GM18517 (cell line): ENCODE results near the gene KIAA1671.

Experiments
- ATAC-seq: cut with Tn5 transposase; IDR thresholded peaks from one replicate; pipeline ENCODE4 v1.9.1; 2021; ENCODE audit warnings: mild to moderate bottlenecking, moderate library complexity; ENCODE audit not compliant: unreplicated experiment

KIAA1671 gene

GRCh38 chr22:25061605-25062376, 109.3 kb downstream of the KIAA1671 start:
- ATAC-seq: no peak

DNA sequence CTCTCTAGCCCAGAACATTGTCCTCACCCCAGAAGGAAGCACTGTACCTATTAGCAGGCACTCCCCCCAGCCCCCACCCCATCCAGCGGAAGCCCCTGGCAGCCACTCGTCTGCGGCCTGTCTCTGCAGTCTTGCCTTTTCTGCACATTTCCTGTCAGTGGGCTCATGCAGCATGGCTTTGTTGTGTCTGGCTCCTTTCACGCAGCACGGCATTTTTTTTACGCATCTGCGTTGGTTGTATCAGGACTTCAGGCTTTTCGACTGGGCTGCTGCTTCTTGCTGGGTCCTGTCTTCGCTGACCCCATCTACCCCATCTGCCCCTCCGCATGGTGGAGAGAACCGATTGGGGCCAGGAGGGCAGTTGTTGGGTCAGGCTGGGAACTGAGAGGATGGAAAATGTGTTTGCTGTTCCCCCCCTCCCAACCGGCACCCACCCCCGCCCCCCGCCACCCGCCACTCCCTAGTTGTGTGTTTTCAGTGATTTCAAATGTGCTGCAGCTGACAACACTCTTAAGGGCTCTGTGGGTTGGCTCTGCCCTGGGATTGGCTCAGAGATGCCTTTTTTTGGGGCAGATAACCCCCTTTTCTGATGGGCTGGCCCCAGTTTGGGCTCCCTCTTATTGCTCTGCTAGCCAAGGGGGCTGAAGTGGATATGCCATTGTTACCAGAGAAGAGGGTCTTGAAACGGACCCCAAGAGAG, 110.0 kb downstream of the KIAA1671 start:
- ATAC-seq: no peak

DNA sequence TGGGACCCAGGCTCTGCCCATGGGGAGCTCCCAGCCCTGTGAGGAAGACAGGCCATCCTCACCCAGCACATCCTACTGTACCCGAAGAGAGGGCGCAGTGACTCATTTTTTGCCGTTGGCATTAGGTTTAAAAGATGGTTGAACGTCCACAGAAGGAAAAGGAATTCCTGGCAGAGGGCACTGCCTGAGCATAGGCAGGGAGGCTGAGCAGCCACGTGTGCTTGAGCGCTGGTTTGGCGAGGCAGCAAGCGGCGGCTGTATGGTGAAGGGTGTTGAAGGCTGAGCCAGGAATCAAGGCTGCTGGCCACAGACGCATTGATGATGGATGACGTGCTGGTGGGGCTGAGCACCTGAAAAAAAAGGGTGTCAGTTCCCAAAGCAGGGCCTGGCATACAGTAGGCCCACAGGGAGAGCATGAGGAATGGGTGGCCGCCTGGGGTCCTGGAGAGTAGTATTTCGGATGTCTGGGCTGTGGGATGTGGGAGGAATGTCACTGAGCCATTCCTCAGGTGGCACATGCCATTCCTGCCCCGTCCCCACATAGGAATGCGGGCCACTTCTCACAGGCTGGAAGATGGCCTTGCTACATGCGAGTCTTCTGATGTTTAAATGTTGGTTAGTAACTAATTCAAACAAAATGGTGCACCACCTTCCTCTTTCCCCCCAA, 112.5 kb downstream of the KIAA1671 start:
- no peak for ATAC-seq

GRCh38 chr22:25066861-25067435, 114.4 kb downstream of the KIAA1671 start:
- no peak for ATAC-seq

GRCh38 chr22:25067851-25068421, 115.4 kb downstream of the KIAA1671 start:
- ATAC-seq: no peak

DNA sequence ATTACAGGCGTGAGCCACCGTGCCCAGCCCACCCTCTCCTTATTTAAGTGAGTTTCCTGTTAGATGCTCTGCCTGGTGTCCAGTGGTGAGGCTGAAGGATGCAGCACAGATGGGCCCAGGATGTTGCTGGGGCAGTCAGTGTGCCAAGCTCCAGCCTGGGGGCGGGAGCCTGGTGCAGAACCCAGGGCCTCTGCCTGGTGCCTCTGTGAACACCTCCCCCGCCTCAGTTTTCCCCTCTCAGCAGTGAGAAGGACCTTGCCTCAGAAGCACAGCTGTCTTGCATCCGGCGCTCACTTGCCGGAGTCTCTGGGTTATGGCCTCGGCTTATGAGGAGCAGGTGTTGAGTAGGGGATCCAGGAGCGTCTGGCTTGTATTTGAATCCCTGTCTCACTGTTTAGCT, 116.2 kb downstream of the KIAA1671 start:
- no peak for ATAC-seq

GRCh38 chr22:25069426-25069757, 116.9 kb downstream of the KIAA1671 start:
- ATAC-seq: no peak

DNA sequence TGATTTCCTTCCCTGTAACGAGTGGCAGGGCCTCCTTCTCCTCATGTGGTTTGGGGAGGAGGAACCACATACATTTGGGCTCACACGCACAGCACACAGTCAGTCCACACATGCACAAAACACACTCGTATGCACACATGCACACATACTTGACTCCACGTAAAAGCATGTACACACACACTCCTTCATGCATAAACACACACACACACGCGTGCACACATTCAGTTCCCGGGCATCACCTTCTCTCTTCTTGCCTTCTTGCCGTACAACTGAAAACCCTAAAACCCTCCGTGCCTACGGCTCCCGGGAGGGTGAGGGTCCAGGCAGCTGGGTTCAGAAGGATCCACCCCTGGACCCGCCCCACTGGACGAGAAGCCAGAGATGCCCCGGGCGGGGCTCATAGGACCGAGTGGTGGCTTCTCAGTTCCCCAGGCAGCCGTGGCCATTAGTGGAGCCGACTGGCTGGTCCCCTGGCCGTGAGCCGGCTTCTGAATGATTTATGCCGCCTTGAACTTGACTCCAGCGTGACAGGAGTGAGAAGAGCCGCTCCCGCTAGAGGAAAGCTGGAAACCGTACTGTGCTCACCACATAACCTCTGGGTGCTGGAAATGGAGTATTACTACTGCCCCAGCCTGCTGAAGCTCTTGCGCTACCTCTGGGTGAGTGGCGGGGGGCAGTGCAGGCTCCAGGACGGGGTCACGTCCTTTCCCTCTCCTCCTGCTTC, 117.4 kb downstream of the KIAA1671 start:
- no peak for ATAC-seq

GRCh38 chr22:25070956-25071355, 118.4 kb downstream of the KIAA1671 start:
- no peak for ATAC-seq

DNA sequence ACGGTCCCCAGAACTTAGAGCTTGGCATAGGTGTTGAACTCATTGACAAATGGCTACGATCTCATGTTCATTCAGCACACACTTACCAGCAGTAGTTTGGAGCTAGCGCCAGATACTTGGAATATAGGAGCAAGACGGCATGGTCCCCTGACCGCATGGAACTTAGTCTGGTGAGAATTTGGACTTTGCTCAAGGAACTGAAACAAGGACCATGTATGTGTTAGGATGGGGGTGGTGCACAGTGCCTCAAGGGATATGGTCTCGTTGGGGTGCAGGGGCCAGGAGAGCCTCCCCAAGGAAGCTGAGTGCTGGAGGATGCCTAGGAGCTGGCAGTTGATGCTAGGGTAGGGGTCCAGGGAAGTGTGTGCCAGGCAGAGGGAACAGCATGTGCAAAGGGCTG, 119.2 kb downstream of the KIAA1671 start:
- no peak for ATAC-seq

DNA sequence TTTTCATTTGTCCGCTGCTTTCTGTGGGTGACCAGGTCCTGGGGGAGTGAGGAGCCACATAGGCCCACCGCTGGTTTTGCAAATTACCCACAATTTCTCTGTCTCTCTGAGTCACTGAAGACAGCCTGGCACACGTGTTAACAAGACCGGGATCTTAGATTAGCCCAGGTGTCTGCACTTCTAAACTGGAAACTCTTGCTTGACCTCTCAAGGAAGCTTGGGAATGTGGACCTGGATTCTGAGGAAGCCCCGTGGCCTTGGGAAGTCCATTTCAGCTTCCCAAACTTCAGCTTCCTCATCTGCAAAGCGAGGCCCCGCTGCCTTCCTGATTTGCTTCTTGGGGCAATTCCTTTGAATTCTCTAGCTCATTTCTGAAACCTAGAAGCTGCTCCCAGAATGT, 119.9 kb downstream of the KIAA1671 start:
- no peak for ATAC-seq

DNA sequence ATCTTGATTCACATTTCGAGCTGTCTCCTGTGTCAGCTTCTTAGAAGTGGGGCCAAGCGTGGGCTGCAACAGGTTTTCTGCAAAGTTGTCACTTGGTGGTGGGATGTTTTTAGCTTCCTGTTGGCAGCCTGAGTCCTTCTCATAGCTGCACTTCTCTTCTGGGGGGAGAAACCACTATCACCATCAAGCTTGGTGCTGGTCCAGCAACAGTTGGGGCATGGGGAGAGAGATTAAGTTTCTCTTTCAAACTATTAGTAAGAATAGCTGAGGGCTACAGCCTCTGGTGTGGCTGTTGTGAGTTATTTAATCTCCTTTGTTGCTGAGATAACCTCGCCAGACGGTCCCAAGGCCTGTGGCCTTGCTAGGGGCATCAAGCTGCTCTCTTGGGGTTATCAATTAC, 123.8 kb downstream of the KIAA1671 start:
- no peak for ATAC-seq

- no peak for ATAC-seq
Observed at GRCh38 chr22:25077056-25077455, 124.5 kb downstream of the KIAA1671 start.

- ATAC-seq: no peak
Observed at GRCh38 chr22:25077964-25078363, 125.4 kb downstream of the KIAA1671 start.

GRCh38 chr22:25078591-25078990, 126.1 kb downstream of the KIAA1671 start:
- no peak for ATAC-seq

- ATAC-seq: no peak
Observed at GRCh38 chr22:25080855-25081254, 128.3 kb downstream of the KIAA1671 start.

- no peak for ATAC-seq
Observed at GRCh38 chr22:25081409-25081824, 128.9 kb downstream of the KIAA1671 start.

DNA sequence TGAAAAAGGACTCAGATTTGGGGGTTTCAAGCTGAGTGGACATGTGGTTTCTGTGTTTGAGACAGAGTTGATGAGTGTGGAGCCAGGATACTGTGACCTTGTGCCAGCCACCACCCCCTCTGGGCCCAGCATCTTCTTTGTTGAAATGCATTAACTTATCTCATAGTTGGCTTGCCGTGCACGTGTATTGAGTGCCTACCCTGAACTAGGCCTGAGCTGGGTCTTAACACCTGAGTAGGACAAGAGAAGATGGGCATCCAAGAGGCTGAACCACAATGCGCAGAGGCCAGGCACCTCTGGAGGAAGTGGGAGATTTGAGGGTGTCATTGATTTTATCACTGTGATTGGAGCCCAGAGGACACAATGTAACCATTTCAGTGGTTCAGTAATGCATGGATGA, 129.6 kb downstream of the KIAA1671 start:
- no peak for ATAC-seq

DNA sequence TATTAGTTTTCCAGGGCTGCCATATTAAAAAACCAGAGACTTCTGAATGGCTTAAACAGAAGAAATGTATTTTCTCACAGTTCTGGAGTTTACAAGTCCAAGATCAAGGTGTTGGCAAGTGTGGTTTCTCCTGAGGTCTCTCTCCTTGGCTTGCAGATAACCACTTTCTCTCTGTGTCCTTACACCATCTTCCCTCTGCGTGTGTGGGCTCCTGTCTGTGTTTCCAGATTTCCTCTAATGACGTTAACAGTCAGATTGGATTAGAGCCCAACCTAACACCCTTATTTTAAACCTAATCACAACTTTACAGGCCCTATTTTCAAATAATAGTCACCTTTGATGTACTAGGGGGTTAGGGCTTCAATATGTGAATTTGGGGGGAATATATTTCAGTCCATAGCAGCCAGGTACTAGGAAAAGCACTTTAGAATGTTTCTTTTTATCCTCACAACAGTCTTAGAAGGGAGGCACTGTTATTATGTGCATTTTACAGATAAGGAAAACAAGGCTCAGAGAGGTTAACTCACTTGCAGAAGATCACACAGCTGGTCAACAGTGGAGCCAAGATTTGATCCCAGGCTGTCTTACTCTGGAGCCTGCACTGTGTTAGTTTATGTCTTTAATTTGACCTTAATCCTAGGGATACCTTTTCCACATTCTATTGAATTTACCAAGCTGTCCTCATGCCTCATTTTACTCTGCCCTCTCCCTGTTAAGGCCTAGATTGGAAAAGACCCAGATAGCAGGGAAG, 130.7 kb downstream of the KIAA1671 start:
- no peak for ATAC-seq

- ATAC-seq: no peak
Observed at GRCh38 chr22:25083807-25084200, 131.3 kb downstream of the KIAA1671 start.
